ENCODE measurements around the gene SRA1. TPM values are rescaled to one million over a fixed set of nuclear protein-coding genes. Genes with fewer than 3 reads are reported as not detected.
"Not testable (repeated sequence)": the region's sequence is repeated elsewhere in the genome, so short reads cannot be mapped to it uniquely, and the experiment has no call there.

SRA1 gene
- total RNA-seq, 1 donor from 2014 or later = 16.9 TPM

DNA sequence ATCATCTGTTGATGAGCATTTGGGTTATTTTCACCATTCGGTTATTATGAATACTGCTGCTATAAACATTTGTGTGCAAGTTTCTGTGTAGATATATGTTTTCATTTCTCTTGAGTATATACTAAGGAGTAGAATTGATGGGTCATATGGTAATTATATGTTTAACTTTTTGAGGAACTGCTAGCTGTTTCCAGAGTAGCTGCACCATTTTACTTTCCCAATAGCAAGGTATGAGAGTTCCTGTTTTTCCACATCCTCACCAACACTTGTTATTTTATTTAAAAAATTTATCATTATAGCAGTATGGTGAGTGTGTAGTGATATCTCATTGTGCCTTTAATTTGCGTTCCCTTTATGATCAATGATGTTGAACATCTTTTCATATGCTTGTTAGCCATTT lies 46.5 kb upstream of the SRA1 start:
- Histone ChIP-seq H3K4me2 (no peak overlapping the region), H3K27ac (no peak overlapping the region), H4K20me1 (ENCODE audit: low read depth) (no peaks in the 10 kb centered on the region), H3K9ac (no peak overlapping the region), H3K27me3 (no peaks in the 10 kb centered on the region), H2AFZ (replicated peaks) (no peak overlapping the region), H3K4me3 (no peak overlapping the region), H3K79me2 (ENCODE audit: low read depth) (no peaks in the 10 kb centered on the region), H3K9me3 (ENCODE audit: low read depth) (no peaks in the 10 kb centered on the region), H3K36me3 (no peaks in the 10 kb centered on the region), H3K4me1 (no peaks in the 10 kb centered on the region), H3F3A (ENCODE audit: low read depth) (no peaks in the 10 kb centered on the region)
- Mint-ChIP-seq H3K36me3 (no peaks in the 10 kb centered on the region), H3K27ac (no peak overlapping the region), H3K9me3 (no peaks in the 10 kb centered on the region), H3K4me3 (no peak overlapping the region), H3K4me1 (no peaks in the 10 kb centered on the region), H3K27me3 (ENCODE audit: insufficient read depth, low read depth) (peaks cover 5% of the 10 kb centered on the region)
- DNase-seq (ENCODE audit: low spot score) = no peak
- TF ChIP-seq EZH2phosphoT487 (IDR thresholded peaks at IDR 0.05) (no peak), EZH2 (IDR thresholded peaks at IDR 0.05) (no peak)
- TF ChIP-seq, protein P1, sequence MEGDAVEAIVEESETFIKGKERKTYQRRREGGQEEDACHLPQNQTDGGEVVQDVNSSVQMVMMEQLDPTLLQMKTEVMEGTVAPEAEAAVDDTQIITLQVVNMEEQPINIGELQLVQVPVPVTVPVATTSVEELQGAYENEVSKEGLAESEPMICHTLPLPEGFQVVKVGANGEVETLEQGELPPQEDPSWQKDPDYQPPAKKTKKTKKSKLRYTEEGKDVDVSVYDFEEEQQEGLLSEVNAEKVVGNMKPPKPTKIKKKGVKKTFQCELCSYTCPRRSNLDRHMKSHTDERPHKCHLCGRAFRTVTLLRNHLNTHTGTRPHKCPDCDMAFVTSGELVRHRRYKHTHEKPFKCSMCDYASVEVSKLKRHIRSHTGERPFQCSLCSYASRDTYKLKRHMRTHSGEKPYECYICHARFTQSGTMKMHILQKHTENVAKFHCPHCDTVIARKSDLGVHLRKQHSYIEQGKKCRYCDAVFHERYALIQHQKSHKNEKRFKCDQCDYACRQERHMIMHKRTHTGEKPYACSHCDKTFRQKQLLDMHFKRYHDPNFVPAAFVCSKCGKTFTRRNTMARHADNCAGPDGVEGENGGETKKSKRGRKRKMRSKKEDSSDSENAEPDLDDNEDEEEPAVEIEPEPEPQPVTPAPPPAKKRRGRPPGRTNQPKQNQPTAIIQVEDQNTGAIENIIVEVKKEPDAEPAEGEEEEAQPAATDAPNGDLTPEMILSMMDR (IDR thresholded peaks at IDR 0.05) = no peak

DNA sequence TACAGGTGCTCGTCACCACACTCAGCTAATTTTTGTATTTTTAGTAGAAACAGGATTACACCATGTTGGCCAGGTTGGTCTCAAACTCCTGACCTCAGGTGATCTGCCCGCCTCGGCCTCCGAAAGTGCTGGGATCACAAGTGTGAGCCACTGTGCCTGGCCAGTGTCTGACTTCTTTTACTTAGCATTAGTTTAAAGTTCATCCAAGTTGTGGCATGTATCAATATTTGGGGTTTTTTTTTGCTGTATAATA lies 46.1 kb upstream of the SRA1 start:
- not testable (repeated sequence) for H3K9ac ChIP-seq; H3K27me3 ChIP-seq; H3K27me3 Mint-ChIP-seq (ENCODE audit: insufficient read depth, low read depth); H3K27ac ChIP-seq; H3K4me2 ChIP-seq; H2AFZ ChIP-seq (replicated peaks); H3K79me2 ChIP-seq (ENCODE audit: low read depth); H3K4me1 ChIP-seq; H3K36me3 Mint-ChIP-seq; DNase-seq (ENCODE audit: low spot score); H3K4me3 Mint-ChIP-seq; H3K9me3 Mint-ChIP-seq; H3K4me3 ChIP-seq; H3K9me3 ChIP-seq (ENCODE audit: low read depth); H4K20me1 ChIP-seq (ENCODE audit: low read depth); H3K27ac Mint-ChIP-seq; H3F3A ChIP-seq (ENCODE audit: low read depth); H3K4me1 Mint-ChIP-seq; H3K36me3 ChIP-seq

DNA sequence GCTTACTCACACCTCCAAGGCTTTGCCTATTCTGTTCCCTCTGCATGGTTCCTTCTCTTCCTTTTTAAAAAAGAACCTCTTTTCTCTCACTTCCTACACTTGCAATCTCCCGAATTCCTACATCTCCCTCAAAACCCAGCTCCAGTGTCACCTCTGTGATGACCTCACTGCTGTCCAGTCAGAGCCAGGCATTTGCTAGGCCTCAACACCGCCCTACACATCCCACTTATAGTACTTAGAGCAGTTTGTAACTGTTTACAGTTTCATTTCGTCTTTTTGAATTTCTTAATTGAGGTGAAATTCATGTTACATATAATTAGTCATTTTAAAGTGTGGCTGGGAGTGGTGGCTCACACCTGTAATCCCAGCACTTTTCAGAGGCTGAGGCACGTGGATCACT lies 44.9 kb upstream of the SRA1 start:
- TF ChIP-seq EZH2phosphoT487 (IDR thresholded peaks at IDR 0.05) = no peak
- TF ChIP-seq EZH2 (IDR thresholded peaks at IDR 0.05) = no peak
- TF ChIP-seq, protein P1 (IDR thresholded peaks at IDR 0.05) = no peak
- H3K4me3 Mint-ChIP-seq = no peak overlapping the region
- no peaks in the 10 kb centered on the region for H3K36me3 ChIP-seq
- H3K4me1 Mint-ChIP-seq = no peaks in the 10 kb centered on the region
- H4K20me1 ChIP-seq (ENCODE audit: low read depth) = no peaks in the 10 kb centered on the region
- H3K27ac Mint-ChIP-seq = no peak overlapping the region
- DNase-seq (ENCODE audit: low spot score) = no peak
- H3K4me1 ChIP-seq = no peaks in the 10 kb centered on the region
- H3K79me2 ChIP-seq (ENCODE audit: low read depth) = no peaks in the 10 kb centered on the region
- no peak overlapping the region for H2AFZ ChIP-seq (replicated peaks)
- no peak overlapping the region for H3K27ac ChIP-seq
- H3F3A ChIP-seq (ENCODE audit: low read depth) = no peaks in the 10 kb centered on the region
- no peak overlapping the region for H3K4me2 ChIP-seq
- H3K4me3 ChIP-seq = no peak overlapping the region
- no peaks in the 10 kb centered on the region for H3K27me3 ChIP-seq
- no peak overlapping the region for H3K9ac ChIP-seq
- peaks cover 7% of the 10 kb centered on the region for H3K27me3 Mint-ChIP-seq (ENCODE audit: insufficient read depth, low read depth)
- H3K9me3 Mint-ChIP-seq = no peaks in the 10 kb centered on the region
- no peaks in the 10 kb centered on the region for H3K9me3 ChIP-seq (ENCODE audit: low read depth)
- no peaks in the 10 kb centered on the region for H3K36me3 Mint-ChIP-seq

GRCh38 chr5:140600096-140600495 lies 42.8 kb upstream of the SRA1 start:
- Histone ChIP-seq H3K27ac (no peak overlapping the region), H3K9me3 (ENCODE audit: low read depth) (no peaks in the 10 kb centered on the region), H4K20me1 (ENCODE audit: low read depth) (no peaks in the 10 kb centered on the region), H3K9ac (no peak overlapping the region), H3F3A (ENCODE audit: low read depth) (no peaks in the 10 kb centered on the region), H3K27me3 (no peaks in the 10 kb centered on the region), H3K4me1 (no peaks in the 10 kb centered on the region), H3K4me2 (no peak overlapping the region), H2AFZ (replicated peaks) (no peak overlapping the region), H3K36me3 (no peaks in the 10 kb centered on the region), H3K79me2 (ENCODE audit: low read depth) (no peaks in the 10 kb centered on the region), H3K4me3 (no peak overlapping the region)
- Mint-ChIP-seq H3K27ac (no peak overlapping the region), H3K9me3 (no peaks in the 10 kb centered on the region), H3K27me3 (ENCODE audit: insufficient read depth, low read depth) (peaks cover 4% of the 10 kb centered on the region), H3K4me3 (no peak overlapping the region), H3K4me1 (no peaks in the 10 kb centered on the region), H3K36me3 (no peaks in the 10 kb centered on the region)
- TF ChIP-seq EZH2 (IDR thresholded peaks at IDR 0.05) (no peak), EZH2phosphoT487 (IDR thresholded peaks at IDR 0.05) (no peak)
- TF ChIP-seq, protein P1 (IDR thresholded peaks at IDR 0.05) = no peak
- no peak for DNase-seq (ENCODE audit: low spot score)

All from neural progenitor cell (in vitro differentiated cells).